Prostate gland (tissue), 2 donors: ENCODE results near the gene RAET1E. TPM values are rescaled to one million over a fixed set of nuclear protein-coding genes. Genes with fewer than 3 reads are reported as not detected.

ENCODE experiments used
- DNase-seq: peaks from one replicate; pipeline ENCODE4 v3.0.0-alpha.2; 2019; ENCODE audit warnings: low spot score
- H3K27ac ChIP-seq, 2 donors: fragments of 200-600 bp; sonication (generic); 2 replicates each; pipeline ENCODE4 v1.5.1; 2017 to 2019
- H3K27me3 ChIP-seq: fragments of 200-600 bp; sonication (generic); replicated peaks from 2 replicates; pipeline ENCODE4 v1.5.1; 2019; ENCODE audit not compliant: insufficient read depth
- H3K36me3 ChIP-seq, 2 donors: fragments of 200-600 bp; sonication (generic); 1 replicate in 1 of 2; 2 replicates in 1 of 2; pipeline versions ENCODE4 v1.5.1 to v1.8.1; 2017 to 2019
- H3K4me1 ChIP-seq: fragments of 200-600 bp; sonication (generic); replicated peaks from 2 replicates; pipeline ENCODE4 v1.5.1; 2019
- H3K4me3 ChIP-seq, 2 donors: fragments of 200-600 bp; sonication (generic); 2 replicates each; pipeline ENCODE4 v1.5.1; 2017 to 2019
- H3K9me3 ChIP-seq: fragments of 200-600 bp; sonication (generic); 2 replicates; pipeline ENCODE4 v1.5.1; 2017
- POLR2A ChIP-seq: fragments of 450-650 bp; IDR thresholded peaks from one replicate; pipeline ENCODE4 v1.6.1; 2016; ENCODE audit warnings: antibody characterized with exemption, mild to moderate bottlenecking
- POLR2AphosphoS5 ChIP-seq: sonication (generic); formaldehyde crosslinking; IDR thresholded peaks from one replicate; pipeline ENCODE4 v1.6.1; 2017; ENCODE audit warnings: antibody characterized with exemption
- WGBS: methylation state at CpG from one replicate; pipeline ENCODE4 v1.1.5; 2018; 5-methylcytosine and 5-hydroxymethylcytosine counted together
- intact Hi-C: fragments of 100-400 bp; cut with DNase I; formaldehyde crosslinking; loops from one replicate; pipeline ENCODE4 v1.14.2; 2022
- total RNA-seq, 2 donors: library from RNA; depleted of rRNA; stranded (reverse); fragments of >200 nt; gene quantifications; one replicate each; pipeline ENCODE4 v1.1.0, GENCODE V29; 2016
- TF ChIP-seq, protein P1 (sequence below), 4 experiments: fragments of 200-600 bp in 2 of 4; fragments of 450-650 bp in 2 of 4; sonication (generic) in 2 of 4; IDR thresholded peaks; 1 replicate in 3 of 4; 2 replicates in 1 of 4; pipeline ENCODE4 v1.5.1; 2016 to 2019; ENCODE audit warnings: antibody characterized with exemption in 4 of 4, mild to moderate bottlenecking in 2 of 4, moderate library complexity in 2 of 4

Gene RAET1E
- total RNA-seq, 2 donors from 2014 or later: 0.23 to 0.77 TPM

- 63% methylated on average over 5 of the region's 5 CpGs for WGBS
- TF ChIP-seq POLR2AphosphoS5 (no peak), POLR2A (no peak)
- TF ChIP-seq, protein P1, sequence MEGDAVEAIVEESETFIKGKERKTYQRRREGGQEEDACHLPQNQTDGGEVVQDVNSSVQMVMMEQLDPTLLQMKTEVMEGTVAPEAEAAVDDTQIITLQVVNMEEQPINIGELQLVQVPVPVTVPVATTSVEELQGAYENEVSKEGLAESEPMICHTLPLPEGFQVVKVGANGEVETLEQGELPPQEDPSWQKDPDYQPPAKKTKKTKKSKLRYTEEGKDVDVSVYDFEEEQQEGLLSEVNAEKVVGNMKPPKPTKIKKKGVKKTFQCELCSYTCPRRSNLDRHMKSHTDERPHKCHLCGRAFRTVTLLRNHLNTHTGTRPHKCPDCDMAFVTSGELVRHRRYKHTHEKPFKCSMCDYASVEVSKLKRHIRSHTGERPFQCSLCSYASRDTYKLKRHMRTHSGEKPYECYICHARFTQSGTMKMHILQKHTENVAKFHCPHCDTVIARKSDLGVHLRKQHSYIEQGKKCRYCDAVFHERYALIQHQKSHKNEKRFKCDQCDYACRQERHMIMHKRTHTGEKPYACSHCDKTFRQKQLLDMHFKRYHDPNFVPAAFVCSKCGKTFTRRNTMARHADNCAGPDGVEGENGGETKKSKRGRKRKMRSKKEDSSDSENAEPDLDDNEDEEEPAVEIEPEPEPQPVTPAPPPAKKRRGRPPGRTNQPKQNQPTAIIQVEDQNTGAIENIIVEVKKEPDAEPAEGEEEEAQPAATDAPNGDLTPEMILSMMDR (IDR thresholded peaks at IDR 0.05): no peak
- no peak for DNase-seq
These were observed 6.2 kb upstream of the RAET1E start for GRCh38 chr6:149903938-149904611.

DNA sequence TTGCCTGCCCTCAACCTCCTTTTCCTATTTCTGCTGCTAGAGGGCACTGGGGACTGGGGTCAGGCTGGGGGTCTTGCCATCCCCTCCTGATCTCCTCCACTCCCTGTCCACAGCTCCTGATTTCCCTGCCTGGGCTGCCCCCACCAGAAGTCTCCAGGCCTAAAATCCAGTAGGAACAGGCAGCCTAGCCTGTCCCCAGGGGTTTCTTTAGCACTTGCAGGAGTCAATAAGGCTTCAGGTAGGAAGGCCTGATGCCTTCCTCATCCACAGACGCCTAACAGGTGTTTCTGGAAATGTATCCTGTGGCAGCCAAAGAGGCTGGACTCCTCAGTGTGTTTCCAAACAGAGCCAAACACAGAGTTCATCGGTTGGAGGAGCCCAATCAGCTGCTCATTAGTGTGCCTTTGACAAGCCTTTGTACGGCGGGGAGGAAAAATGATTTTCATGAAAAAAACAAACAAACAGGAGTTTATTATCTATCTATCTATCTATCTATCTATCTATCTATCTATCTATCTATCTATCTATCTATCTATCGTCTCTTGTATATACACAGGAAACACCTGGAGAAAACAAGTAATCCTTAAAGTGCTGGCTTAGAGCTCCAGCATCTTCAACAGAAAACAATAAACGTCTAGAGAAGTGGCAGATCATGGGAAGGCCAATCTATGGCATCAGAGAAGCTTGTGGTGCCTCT is 3.7 kb upstream of the RAET1E start:
- Histone ChIP-seq H3K36me3 (no peaks in the 10 kb centered on the region), H3K4me3 (no peak overlapping the region), H3K4me1 (no peaks in the 10 kb centered on the region), H3K27ac (no peak overlapping the region), H3K9me3 (no peaks in the 10 kb centered on the region), H3K27me3 (no peaks in the 10 kb centered on the region)
- DNase-seq: no peak
- 87% methylated on average over 6 of the region's 6 CpGs for WGBS
- TF ChIP-seq, protein P1 (IDR thresholded peaks at IDR 0.05): no peak
- TF ChIP-seq POLR2AphosphoS5: no peak
- intact Hi-C loops: no loop called here

More at GRCh38 chr6:149903938-149904611, 6.2 kb upstream of the RAET1E start:
- H3K4me3 ChIP-seq: no peak overlapping the region
- no peaks in the 10 kb centered on the region for H3K9me3 ChIP-seq
- no peaks in the 10 kb centered on the region for H3K36me3 ChIP-seq
- no peak overlapping the region for H3K27ac ChIP-seq
- intact Hi-C loops: no loop called here
- H3K4me1 ChIP-seq: no peaks in the 10 kb centered on the region
- no peaks in the 10 kb centered on the region for H3K27me3 ChIP-seq

GRCh38 chr6:149900620-149901443 is 2.9 kb upstream of the RAET1E start:
- no peaks in the 10 kb centered on the region for H3K27me3 ChIP-seq
- H3K36me3 ChIP-seq: no peaks in the 10 kb centered on the region
- H3K27ac ChIP-seq: no peak overlapping the region
- no peaks in the 10 kb centered on the region for H3K9me3 ChIP-seq
- intact Hi-C loops: no loop called here
- H3K4me1 ChIP-seq: peaks cover 5% of the 10 kb centered on the region
- TF ChIP-seq, protein P1 (IDR thresholded peaks at IDR 0.05): no peak
- WGBS: 69% methylated on average over 11 of the region's 11 CpGs
- peak; percentile 57 for DNase-seq
- no peak overlapping the region for H3K4me3 ChIP-seq

- H3K36me3 ChIP-seq: no peaks in the 10 kb centered on the region
- no peak overlapping the region for H3K4me3 ChIP-seq
- no peaks in the 10 kb centered on the region for H3K9me3 ChIP-seq
- H3K4me1 ChIP-seq: peaks cover 5% of the 10 kb centered on the region
- peak overlapping the region in 1 of 2 donors; percentile 38 for H3K27ac ChIP-seq
- no peaks in the 10 kb centered on the region for H3K27me3 ChIP-seq
- 71% methylated on average over 7 of the region's 7 CpGs for WGBS
- TF ChIP-seq, protein P1 (IDR thresholded peaks at IDR 0.05): no peak
- TF ChIP-seq POLR2A: no peak
- no peak for TF ChIP-seq POLR2AphosphoS5
- DNase-seq: no peak
- intact Hi-C loops: no loop called here
These were observed 2.2 kb upstream of the RAET1E start for GRCh38 chr6:149899926-149900619.
